Heart left ventricle (tissue), 16 donors: Measurements from ENCODE around the gene GSPT1. TPM values are rescaled to one million over a fixed set of nuclear protein-coding genes. Genes with fewer than 3 reads are reported as not detected.

Source experiments
- ATAC-seq, 4 donors: fragments of 200-7000 bp; cut with Tn5 transposase; one replicate each; pipeline ENCODE4 v1.9.1; 2020 to 2022; ENCODE audit warnings: moderate library complexity in 4 of 4, mild to moderate bottlenecking in 3 of 4, moderate number of reproducible peaks in 1 of 4
- DNase-seq, 5 donors: peaks; one replicate each; pipeline ENCODE4 v3.0.0-alpha.2; 2020
- H3K27ac ChIP-seq, 12 donors: fragments of 200-600 bp; sonication (generic) in 4 of 12; one replicate each; pipeline versions ENCODE4 v1.5.0 to v1.8.0; 2016 to 2022; ENCODE audit warnings: mild to moderate bottlenecking in 2 of 12
- H3K27me3 ChIP-seq, 9 donors: fragments of 200-600 bp; sonication (generic) in 2 of 9; one replicate each; pipeline versions ENCODE4 v1.5.1 to v1.8.0; 2016 to 2022; ENCODE audit warnings: mild to moderate bottlenecking in 3 of 9
- H3K36me3 ChIP-seq, 9 donors: fragments of 200-600 bp; sonication (generic) in 2 of 9; one replicate each; pipeline versions ENCODE4 v1.5.0 to v1.8.0; 2018 to 2022; ENCODE audit warnings: mild to moderate bottlenecking in 2 of 9
- H3K4me1 ChIP-seq, 12 donors: fragments of 200-600 bp; sonication (generic) in 4 of 12; one replicate each; pipeline versions ENCODE4 v1.5.0 to v1.8.0; 2016 to 2022; ENCODE audit warnings: mild to moderate bottlenecking in 3 of 12
- H3K4me3 ChIP-seq, 12 donors: fragments of 200-600 bp; sonication (generic) in 4 of 12; one replicate each; pipeline versions ENCODE4 v1.5.0 to v1.8.0; 2017 to 2022; ENCODE audit warnings: mild to moderate bottlenecking in 9 of 12, moderate library complexity in 4 of 12
- H3K9me3 ChIP-seq, 12 donors: fragments of 200-600 bp; sonication (generic) in 4 of 12; one replicate each; pipeline versions ENCODE4 v1.5.0 to v1.8.0; 2016 to 2022; ENCODE audit warnings: mild to moderate bottlenecking in 1 of 12
- CTCF ChIP-seq, 12 donors: fragments of 200-600 bp; sonication (generic) in 4 of 12; IDR thresholded peaks; one replicate each; pipeline versions ENCODE4 v1.5.0 to v1.8.0; 2018 to 2022; ENCODE audit warnings: antibody characterized with exemption in 12 of 12, mild to moderate bottlenecking in 5 of 12
- POLR2A ChIP-seq, 2 donors: fragments of 450-650 bp; IDR thresholded peaks; one replicate each; pipeline ENCODE4 v1.6.1; 2017; ENCODE audit warnings: antibody characterized with exemption in 2 of 2, mild to moderate bottlenecking in 2 of 2, moderate library complexity in 2 of 2
- WGBS, 4 donors: extraction: QIAGEN DNeasy Blood & Tissue Kit in 2 of 4; methylation state at CpG; one replicate each; pipeline versions ENCODE4 v1.1.5 to v1.1.7; 2013 to 2018; 5-methylcytosine and 5-hydroxymethylcytosine counted together
- intact Hi-C, 10 donors: fragments of 100-400 bp; cut with DNase I; formaldehyde crosslinking; loops; one replicate each; pipeline versions ENCODE4 v1.11.1 to v1.14.2; 2022
- polyA plus RNA-seq, 2 donors: library from polyadenylated mRNA; stranded (reverse); fragments of 200-250 nt; gene quantifications; one replicate each; pipeline ENCODE4 v1.2.3, GENCODE V29; 2013
- total RNA-seq, 9 donors: library from RNA; depleted of rRNA in 2 of 9; stranded (reverse); fragments of >200 nt in 2 of 9; fragmentation: NEBNext Ultra II Directional in 3 of 9; extraction: Animal tissue kit (Norgen Biotek cat#: 25700) in 3 of 9; gene quantifications; one replicate each; pipeline versions ENCODE4 v1.1.0 to v1.2.4, GENCODE V29; 2016 to 2023
- donor health status: ischemic (EF 13 %, LVEDD 7.1; RV severe dilation, severe dysfunction).
- donor health status: healthy with polysubstance abuse.
- donor health status: DM: no; HTN: yes; CAD: no.
- donor health status: DM: no; HTN: no; CAD: no.
- donor health status: ischemic (EF 25% LVEDD 6.9; RV normal size, moderate dysfunction).
- donor health status: ischemic (EF 25% LVEDD 5.7; RV mildly dilated, moderate dysfunction).
- donor health status: healthy.
- donor health status: DM: yes; HTN: yes; CAD: no.
- donor health status: ischemic (EF 35%, LVEDD 5.7; RV mildly dilated, moderate dysfunction).
- donor health status: nonischemic (EF 11% LVEDD 7.7; RV severe dilation, severe dysfunction).
- donor health status: DM: yes; HTN: yes; CAD: no.
- donor health status: PGD.
- donor health status: ischemic (EF 29% LVEDD 5.4; RV normal size, mild dysfunction).
- donor health status: nonischemic (EF 23%, LVEDD 6.1; RV moderate dilation, normal function).

GSPT1 gene
- total and polyA plus RNA-seq, 11 donors: 16.3 to 131 (median 91.1) TPM

GRCh38 chr16:11880007-11880406 lies 35.7 kb downstream of the GSPT1 start:
- Histone ChIP-seq H3K27me3 (no peaks in the 10 kb centered on the region), H3K36me3 (peaks cover 2 to 100% (median 98%) of the 10 kb centered on the region in 9 donors), H3K4me3 (no peak overlapping the region), H3K4me1 (peaks cover 0 to 7% (median 0%) of the 10 kb centered on the region in 12 donors), H3K9me3 (no peaks in the 10 kb centered on the region), H3K27ac (no peak overlapping the region)
- DNase-seq (no peak), ATAC-seq (no peak)
- WGBS, 4 donors: 93 to 95% (median 94%) methylated on average over 5 of the region's 5 CpGs
- TF ChIP-seq CTCF (IDR thresholded peaks at IDR 0.05): no peak
- intact Hi-C loops: no loop called here

GRCh38 chr16:11877374-11877773 lies 38.4 kb downstream of the GSPT1 start:
- Histone ChIP-seq H3K27me3 (no peaks in the 10 kb centered on the region), H3K4me3 (no peak overlapping the region), H3K27ac (no peak overlapping the region), H3K9me3 (no peaks in the 10 kb centered on the region), H3K36me3 (peaks cover 2 to 100% (median 98%) of the 10 kb centered on the region in 9 donors), H3K4me1 (peaks cover 0 to 7% (median 0%) of the 10 kb centered on the region in 12 donors)
- no peak for ATAC-seq
- 87 to 91% (median 90%) methylated on average over 5 of the region's 5 CpGs for WGBS, 4 donors
- no peak for DNase-seq
- TF ChIP-seq POLR2A (IDR thresholded peaks at IDR 0.05) (no peak), CTCF (IDR thresholded peaks at IDR 0.05) (no peak)
- intact Hi-C loops: no loop called here

GRCh38 chr16:11876306-11876705 lies 39.5 kb downstream of the GSPT1 start:
- no peak for DNase-seq
- ATAC-seq: peak in 1 of 4 donors; percentile 49
- WGBS, 4 donors: 65 to 79% (median 68%) methylated on average over 11 to 12 of the region's 12 CpGs
- TF ChIP-seq POLR2A (IDR thresholded peaks at IDR 0.05): no peak
- TF ChIP-seq CTCF (IDR thresholded peaks at IDR 0.05): no peak
- Histone ChIP-seq H3K27ac (peak overlapping the region in 1 of 12 donors; percentile 2), H3K9me3 (no peaks in the 10 kb centered on the region), H3K4me3 (no peak overlapping the region), H3K27me3 (no peaks in the 10 kb centered on the region), H3K4me1 (peaks cover 0 to 15% (median 5%) of the 10 kb centered on the region in 12 donors), H3K36me3 (peaks cover 0 to 100% (median 90%) of the 10 kb centered on the region in 9 donors)
- intact Hi-C loops: no loop called here

- peaks cover 0 to 97% (median 85%) of the 10 kb centered on the region in 9 donors for H3K36me3 ChIP-seq
- no peak overlapping the region for H3K4me3 ChIP-seq
- H3K9me3 ChIP-seq: no peaks in the 10 kb centered on the region
- no peak for TF ChIP-seq CTCF (IDR thresholded peaks at IDR 0.05)
- no peak for TF ChIP-seq POLR2A (IDR thresholded peaks at IDR 0.05)
- ATAC-seq (no peak), DNase-seq (no peak)
- peaks cover 0 to 21% (median 9%) of the 10 kb centered on the region in 12 donors for H3K4me1 ChIP-seq
- intact Hi-C loops: no loop called here
- no peaks in the 10 kb centered on the region for H3K27me3 ChIP-seq
- 82 to 94% (median 88%) methylated on average over 5 of the region's 5 CpGs for WGBS, 4 donors
- H3K27ac ChIP-seq: peak overlapping the region in 1 of 12 donors; percentile 2
Observed at GRCh38 chr16:11875721-11876120, 40.0 kb downstream of the GSPT1 start.
